Astrocyte (in vitro differentiated cells and primary cell): ENCODE results near the gene STARD4.

Source experiments
- CTCF ChIP-seq: IDR thresholded peaks from 2 replicates; pipeline ENCODE4 v1.5.1; 2011; ENCODE audit warnings: low read depth, mild to moderate bottlenecking, inconsistent platforms, low read length, moderate library complexity; ENCODE audit not compliant: insufficient read depth
- EZH2 ChIP-seq: IDR thresholded peaks from 2 replicates; pipeline ENCODE4 v1.6.1; 2012; ENCODE audit warnings: mild to moderate bottlenecking, low read length, inconsistent platforms; ENCODE audit not compliant: insufficient read depth

GRCh38 chr5:111557111-111557510 is 44.8 kb upstream of the STARD4 start:
- TF ChIP-seq CTCF: no peak
- TF ChIP-seq EZH2: no peak
